NCI-H2029 treated with DMSO at 0.1 percent for 48 hours (cell line): Measurements from ENCODE around the gene SEL1L2.

Experiments used
- DNase-seq: peaks from one replicate; lab custom pipeline; 2025; lab: John Stamatoyannopoulos, UW

The SEL1L2 gene

DNA sequence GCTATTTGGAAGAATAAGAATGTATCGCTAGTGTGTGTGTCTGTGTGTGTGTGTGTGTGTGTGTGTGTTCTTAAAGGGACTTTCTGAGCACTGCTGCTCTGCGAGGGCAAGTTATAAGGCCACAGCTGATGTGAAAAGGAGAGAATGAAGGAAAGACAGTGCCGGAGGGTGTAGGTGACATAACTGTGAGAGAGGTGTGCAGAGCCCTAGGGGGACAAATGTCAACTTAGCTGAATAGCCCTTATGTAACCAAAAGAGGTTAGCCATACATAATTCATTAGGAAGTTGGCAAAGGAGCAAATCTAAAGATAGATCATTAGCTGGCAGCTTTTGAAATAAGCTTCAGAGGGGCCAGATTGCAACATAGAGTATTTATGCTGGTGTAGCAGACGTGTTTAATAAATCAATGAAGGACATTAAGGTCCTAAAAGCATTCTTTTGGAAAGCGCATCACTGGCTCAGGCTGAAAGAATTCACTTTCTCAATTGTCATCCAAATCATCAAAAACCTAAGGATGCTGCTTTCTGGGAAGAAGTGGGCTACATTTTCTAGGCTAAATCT lies 124.5 kb downstream of the SEL1L2 start:
- DNase-seq: peak; percentile 51

DNA sequence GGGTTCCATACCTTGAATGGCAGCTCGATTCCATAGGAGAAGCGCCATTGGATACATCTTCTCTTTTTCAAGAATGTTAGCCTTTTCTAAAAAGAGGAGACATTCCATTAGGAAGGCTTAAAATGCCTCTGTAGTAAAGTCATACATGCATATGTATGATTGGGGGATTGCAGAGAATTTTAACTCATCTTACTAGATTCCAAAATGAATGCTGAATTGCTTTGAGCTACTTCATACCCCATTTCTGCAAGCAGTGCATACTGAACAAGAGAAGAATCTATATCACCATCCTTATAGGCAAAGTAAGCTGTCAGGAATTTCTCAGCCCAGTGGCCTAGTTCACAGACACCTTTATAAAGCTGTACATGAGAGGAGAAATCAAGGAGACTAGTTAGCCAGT lies 125.3 kb downstream of the SEL1L2 start:
- DNase-seq: no peak

DNA sequence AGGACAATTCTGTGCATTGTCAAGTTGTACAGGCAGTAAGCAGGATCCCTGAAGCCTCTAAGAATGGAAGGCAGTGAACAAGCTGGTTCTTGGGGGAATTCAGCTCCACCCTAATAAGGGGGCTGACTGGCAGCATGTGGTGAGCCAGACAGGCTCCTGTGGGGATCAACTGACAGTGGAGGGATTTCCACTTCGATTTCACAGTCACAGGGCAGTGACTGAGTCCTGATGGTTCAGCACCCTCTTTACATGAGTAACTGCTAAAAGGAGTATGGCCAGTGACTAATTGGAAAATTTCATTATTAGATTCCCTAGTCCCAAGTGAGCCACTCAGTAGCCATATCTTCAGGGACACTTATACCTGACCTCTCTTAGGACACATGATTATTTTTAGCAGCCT lies 127.2 kb downstream of the SEL1L2 start:
- no peak for DNase-seq

DNA sequence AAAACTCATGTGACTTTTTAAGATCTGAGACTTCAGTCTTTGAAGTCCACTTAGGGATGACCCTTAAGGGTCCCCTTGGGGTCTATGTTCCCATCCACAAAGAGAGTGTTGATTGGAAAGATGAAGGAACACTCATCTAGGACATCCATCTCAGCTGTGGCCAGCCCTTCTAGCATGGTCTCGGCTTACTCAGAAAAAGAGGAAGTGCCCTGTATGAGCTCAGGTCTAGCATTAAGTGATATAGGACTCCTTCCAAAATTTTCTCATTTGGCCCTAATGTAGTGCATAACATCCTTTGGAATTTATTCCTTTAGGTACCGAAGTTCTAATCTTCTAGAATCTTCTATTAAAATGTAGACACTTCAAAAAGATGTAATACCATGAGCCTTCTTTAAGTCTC lies 128.2 kb downstream of the SEL1L2 start:
- DNase-seq: no peak

DNA sequence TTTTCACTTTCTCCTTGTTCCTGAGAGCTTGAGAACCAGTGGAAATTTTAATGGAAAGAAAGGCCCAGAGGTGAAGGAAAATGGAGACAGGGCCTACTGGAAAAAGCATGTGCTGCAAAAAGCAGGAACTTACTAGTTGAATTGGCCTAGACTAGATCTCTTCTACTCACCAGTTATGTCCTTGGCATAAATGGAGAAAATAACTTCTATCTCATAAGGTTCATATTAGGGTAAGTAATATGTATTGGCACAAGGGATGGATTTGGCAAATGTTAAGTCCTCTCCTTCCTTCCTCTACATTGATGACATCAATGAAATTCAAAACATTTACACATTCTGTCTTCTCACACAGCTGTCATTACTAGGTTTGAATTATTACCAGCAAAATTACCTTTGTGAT lies 131.5 kb downstream of the SEL1L2 start:
- DNase-seq: no peak

DNA sequence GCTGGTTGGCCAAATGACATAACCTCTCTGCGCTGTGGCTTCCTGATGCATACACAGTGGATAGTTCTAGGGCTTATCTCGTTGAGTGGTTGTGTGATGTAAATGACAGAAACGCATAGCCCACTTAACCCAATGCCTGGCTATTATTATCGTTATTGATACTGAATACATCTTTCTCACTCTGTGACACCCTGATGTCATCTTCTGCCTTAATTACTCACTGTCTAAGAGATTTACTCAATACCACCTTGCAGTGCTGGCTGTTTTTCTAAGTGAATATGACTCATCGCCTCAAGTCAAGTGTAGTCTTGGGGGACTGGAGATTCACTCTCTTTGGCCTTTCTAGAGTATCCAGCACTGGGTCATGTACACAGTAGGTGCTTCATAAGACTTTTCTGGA lies 132.0 kb downstream of the SEL1L2 start:
- DNase-seq: no peak

DNA sequence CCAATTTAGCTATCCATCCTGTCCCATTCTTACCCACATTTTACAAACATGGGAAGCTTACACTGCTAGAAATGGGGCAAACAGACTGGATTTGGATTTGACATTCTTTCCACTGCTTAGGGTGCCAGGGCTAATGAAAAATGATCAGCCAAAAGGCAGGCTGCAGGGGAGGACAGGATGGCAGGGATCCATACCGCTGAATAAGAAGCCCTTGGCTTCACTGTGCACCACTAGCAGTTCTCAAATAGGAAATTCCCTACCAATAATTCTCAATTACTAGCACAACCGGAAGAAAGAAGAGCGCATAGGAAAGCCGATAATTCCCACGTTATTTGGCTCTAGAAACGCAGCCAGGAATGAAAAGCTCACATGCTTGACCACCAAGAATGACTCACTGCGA lies 132.5 kb downstream of the SEL1L2 start:
- DNase-seq: no peak

DNA sequence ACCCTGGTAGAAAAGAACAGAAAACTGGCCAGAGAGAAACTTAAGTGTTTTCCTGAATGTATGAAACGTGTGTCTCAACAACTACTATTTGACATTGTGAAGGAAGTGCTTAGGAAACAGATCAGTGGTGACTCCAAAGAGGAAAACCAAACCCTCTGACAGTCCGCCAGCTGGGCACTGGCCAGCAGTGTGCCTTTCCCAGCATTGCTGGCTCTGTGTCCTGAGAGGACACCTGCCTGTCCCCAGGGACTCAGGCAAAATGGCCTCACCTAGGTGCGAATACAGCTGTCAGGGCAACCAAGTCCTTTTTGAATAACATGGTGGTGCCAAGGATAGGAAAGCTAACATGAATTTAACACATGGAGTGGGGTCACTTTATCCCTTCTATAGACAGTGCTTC lies 133.1 kb downstream of the SEL1L2 start:
- peak; percentile 90 for DNase-seq

DNA sequence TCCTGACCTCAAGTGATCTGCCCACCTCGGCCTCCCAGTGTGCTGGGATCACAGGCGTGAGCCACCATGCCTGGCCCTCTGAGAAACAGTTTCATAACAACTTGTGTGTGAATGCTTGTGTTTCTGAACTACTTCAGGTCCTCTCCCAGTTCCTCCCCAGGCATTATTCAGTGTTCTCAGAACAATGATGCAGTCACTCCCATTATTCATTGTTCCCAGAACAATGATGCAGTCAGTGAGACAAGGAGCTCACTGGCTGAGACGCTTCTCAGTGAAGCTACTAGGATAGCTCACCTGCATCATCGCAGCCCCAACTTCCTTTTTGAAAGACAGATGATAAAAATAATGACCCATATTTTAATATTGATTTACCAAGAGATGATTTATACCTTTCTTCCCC lies 134.1 kb downstream of the SEL1L2 start:
- DNase-seq: no peak

DNA sequence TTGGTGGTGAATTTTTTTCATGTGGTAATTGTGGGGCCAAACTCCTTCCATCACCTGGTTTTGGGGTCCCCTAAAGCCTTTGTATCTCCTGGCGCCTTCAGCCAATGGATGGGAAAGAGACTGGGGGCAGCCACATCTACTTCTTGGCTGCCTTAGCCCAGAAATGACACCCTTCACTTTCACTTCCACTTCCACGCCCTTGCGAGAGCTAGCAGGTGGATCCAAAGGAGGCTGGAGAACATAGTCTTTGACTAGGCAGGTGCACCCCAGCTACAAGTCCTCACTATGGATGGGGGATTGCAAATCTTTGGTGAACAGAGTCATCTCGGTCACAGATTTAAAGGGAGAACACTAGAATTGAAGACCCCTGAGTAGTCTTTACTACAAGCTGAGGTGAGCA lies 134.8 kb downstream of the SEL1L2 start:
- DNase-seq: no peak

DNA sequence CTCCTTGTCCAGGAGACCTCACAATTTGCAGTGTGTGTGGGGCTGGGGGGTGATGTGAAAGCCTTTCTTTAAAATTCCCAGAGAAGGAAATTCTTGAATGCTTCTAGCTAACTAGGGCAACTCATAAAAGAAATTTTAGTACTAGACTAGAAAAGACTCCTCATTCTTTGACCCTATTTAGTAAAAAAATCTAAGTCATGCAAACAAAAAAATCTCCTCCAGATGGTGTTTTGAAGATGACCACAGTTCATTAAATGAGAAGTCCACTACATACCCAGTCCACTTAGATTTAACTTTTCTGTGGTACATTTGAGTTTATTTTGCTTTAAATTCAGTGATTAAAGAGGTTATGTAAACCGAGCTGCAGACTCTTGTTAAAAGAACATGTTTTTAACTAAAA lies 138.1 kb downstream of the SEL1L2 start:
- DNase-seq: no peak

DNA sequence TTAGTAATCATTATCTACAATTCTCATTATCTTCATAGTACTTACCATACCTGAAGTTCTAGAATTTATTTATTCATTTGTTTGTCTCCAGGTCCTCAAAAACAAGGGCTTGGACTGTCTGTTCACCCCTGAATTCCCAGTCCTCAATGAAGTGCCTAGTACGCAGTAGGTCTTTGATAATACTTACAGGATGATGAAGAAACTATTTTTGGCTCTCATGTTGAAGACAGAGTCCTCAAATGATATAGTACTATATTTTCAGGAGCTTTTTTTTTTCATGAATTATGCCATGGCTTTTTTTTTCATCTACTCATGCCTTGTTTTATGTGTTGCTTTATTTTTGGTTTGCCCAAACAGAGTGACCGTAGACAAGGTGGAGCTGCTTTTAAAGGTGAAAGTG lies 139.1 kb downstream of the SEL1L2 start:
- DNase-seq: no peak

DNA sequence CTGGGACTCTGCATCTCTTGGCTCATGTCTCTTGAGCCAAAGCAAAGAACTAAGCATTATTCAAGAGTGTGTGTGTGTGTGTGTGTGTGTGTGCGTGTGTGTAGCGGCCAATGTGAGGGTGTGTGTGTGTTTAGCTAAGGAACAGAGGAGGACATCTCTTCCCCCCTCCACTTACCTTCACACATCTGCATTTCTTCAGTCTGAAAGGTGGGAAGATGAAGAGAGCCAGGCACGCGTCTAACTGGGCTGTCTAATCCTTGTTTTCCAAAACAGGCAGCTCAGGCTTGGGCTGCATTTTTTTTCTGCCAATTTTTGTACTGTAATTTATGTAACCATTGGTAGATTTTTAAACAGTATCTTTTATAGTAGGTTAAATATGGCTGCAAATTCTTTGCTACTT lies 146.1 kb downstream of the SEL1L2 start:
- DNase-seq: no peak

DNA sequence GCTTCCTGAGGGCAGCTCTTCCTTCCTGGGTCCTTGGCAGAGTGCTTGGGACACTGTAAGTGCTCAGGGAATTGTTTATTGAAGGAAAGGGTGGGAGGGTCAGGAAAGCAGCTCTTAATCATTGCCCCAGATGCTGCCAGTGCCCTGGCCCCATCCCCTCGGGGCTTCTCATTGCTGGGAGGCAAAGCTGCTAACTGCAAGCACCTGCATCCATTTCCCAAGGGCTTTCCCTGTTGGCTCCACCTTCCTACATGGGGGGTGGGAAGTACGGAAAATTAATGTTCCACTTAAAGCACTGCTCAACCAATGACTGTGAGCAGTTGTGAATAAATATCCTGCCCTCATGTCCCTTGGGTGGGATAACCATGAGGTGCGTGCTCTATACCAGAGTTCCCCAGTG lies 149.2 kb downstream of the SEL1L2 start:
- no peak for DNase-seq

DNA sequence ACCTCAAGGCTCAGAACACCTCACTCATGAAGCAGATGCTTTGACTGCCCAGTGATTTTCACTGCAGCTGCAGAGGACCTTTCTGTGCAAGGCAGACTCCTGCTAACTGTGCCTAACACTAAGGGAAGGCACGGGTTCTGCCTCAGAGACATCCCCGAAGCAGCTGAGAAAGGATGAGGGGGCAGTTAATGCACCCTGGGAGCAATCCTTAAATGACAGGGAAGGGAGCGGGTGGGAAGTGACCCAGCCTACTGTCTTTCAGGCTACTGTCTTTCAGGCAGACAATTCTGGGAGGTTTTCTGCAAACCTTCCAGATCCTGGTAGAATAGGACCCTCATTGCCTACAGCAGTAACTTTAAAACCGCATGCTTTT lies 150.3 kb downstream of the SEL1L2 start:
- no peak for DNase-seq

DNA sequence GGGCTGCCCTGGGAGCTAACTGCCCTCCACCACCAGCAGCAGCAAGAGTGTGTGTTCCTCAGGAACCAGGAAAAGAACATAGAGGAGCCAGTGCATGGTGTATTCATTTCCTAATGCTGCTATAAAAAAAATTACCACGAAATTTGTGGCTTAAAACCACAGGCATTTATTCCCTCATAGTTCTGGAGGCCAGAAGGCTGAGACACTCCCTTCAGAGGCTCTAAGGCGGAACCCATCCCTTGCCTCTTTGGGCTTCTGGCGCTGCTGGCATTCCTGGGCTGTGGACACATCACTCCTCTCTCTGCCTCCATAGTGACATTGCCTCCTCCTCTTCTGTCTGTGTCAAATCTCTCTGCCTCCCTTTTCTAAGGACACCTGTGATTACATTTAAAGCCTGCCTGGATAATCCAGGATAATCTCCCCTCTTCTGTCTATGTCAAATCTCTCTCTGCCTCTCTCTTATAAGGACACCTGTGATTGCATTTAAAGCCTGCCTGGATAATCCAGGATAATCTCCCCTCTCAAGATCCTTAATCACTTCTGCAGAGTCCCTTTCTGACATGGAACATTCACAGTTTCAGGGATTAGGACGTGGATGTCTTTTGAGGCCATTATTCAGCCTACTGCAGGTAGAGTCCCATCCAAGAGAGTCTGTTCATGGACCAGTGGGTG lies 150.9 kb downstream of the SEL1L2 start:
- DNase-seq: no peak

DNA sequence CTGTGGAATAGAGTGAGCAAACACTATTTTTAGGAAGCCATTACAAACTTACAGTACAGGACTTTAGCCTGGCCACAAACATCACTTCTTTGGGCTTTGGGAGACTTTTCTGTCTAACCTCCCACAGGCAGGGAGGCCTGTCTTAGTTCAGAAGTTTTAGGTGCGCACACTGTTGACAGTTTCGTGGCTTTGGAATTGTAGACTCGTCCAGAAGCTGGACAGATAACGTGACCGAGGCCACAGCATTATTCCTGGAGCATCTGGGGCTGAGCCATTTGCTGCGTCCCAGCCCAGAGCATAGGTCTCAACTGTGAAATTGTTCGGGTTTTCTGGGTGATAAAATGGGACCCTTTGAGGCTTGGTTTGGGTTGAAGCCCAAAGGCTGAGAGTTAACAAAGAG lies 151.8 kb downstream of the SEL1L2 start:
- no peak for DNase-seq

DNA sequence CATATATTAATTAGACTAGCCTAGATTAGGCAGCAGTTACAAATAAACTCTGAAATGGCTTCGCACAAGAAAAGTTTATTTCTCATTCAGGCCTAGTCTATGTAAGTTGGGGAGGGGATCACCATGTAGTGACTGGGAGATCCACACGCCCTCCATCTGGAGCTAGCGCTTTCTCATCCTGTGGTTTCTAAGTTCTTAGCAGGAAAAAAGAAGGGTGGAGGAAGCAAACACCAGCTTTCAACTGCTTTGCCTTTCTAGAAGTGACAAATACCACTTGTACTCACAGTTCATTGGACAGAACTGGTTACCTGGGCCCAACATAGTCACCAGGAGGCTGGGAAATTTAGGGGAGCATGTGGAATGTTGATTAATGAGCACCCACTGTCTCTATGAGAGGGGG lies 158.9 kb downstream of the SEL1L2 start:
- no peak for DNase-seq

DNA sequence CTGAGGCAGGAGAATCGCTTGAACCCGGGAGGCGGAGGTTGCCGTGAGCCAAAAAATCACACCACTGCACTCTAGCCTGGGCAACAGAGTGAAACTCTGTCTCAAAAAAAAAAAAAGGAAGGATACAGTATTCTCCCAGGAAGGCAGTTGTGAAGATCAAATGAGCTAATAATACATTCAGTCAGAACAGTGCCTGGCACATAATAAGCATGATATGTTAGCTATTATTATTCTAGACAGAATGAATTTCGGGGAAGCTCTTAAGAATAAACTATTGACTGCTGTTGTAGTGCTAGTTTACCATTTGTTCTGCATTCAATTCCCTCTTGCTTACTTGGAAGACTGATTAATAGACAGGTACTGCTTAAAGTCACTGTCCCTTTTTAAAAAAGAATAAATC lies 164.9 kb downstream of the SEL1L2 start:
- no peak for DNase-seq

DNA sequence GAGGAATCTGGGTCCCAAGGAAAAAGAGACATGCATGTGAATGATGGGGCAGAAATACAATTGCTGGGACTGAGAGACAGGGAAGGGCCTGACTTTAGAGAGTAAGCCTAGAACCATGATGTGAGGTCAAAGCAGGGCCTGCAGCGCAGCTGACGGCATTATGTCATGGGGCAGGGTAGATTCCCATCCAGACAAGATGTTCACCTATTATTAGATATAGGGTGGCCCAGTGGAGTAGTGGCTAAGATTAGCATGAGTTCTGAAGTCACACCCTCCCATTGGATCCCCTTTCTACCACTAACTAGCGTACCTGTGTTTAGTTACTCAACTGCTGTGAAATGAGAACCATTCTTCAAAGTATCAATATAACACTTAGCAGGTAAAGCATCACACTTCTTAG lies 166.0 kb downstream of the SEL1L2 start:
- no peak for DNase-seq

DNA sequence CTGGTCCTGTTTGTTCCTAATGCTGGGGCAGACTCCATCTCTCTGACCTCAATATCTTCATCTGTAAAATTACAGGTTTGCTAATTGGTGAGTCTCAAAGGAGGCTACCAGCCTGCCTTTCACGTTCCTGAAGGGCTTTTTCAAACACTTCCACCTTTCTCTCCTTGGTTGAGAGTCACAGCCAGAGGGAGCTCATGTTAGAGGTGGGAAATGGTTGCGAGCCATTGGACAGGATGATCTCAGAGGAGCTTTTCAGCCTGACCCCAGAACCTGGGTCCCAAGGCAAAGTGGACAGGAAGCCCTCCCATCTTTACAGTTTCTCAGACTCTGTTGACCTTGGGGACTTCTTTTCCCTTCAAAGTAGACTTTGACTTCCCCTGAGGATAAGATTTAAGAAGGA lies 168.0 kb downstream of the SEL1L2 start:
- DNase-seq: no peak

DNA sequence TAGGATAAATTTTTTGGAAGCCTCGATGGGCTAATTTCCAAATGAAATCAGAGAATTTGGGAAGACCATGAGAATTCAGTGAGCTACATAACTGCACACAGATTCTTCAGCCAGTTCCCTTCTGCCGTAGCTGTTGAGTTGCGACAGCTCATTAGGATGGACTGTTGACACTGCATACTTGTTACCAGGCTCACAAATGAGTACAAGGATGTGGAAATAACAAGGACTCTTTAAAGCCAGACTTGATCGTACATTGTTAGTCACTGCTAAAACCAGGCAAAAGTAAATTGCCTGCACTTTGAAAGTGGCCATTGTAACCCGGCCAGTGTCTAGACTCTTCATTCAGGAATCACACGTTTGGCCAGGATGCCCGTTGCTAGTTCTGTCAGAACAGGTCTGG lies 168.5 kb downstream of the SEL1L2 start:
- DNase-seq: no peak

DNA sequence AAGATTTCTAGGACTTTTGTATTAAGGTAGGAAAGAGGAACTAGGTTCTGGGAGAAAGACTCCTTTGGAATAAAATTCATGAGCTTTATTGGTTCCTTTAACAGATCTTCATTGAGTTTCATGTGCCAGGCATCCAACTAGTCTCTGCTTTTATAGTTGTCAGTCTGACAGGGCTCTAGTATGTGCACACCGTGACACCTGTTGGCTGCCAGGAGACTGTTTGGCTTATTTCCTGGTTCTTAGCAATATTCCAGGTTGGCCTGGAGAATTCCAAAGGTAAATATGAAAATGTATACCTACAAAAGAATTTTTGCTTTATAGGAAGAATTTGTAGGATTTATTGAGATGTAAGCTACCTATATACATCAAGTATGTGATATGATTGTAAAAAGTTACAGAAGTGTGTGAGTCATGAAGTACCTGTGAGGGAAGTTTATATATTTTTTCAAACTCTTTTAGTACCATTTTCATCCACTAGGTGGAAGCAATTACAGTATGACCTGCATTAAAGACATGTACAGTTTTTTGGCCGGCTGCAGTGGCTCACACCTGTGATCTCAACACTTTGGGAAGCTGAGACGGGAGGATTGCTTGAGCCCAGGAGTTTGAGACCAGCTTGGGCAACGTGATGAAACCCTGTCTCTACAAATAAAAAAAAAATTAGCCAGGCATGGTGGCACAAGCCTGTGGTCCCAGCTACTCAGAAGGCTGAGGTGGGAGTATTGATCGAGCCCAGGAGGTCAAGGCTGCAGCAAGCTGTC lies 170.3 kb downstream of the SEL1L2 start:
- DNase-seq: peak; percentile 90

DNA sequence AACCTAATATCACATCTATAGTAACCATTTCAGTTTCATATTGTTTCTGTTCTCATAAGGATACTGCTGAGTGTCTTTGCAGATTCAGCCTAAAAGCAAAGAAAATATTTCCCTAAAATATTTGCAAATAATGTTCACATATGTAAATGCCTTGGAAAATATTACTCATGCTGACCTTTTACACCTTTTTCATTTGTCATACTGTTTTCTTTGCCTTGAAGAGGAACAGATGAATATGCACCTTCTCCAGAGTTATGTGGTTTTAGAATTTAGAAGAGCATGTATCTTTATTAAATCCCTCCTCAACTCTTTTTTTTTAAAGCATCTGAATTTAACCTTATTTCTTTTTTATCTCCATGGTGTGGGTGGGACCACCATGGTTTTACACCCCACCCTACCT lies 173.1 kb downstream of the SEL1L2 start:
- DNase-seq: no peak
